D721Med (cell line): ENCODE measurements around the gene TINAG.
A peak's percentile ranks its signal among the peaks of the same experiment; 100 is the strongest.

Experiments used
- DNase-seq: peaks from one replicate; pipeline ENCODE4 v3.0.0; 2011; ENCODE audit warnings: low spot score; ENCODE audit not compliant: insufficient read length
- FAIRE-seq: peaks from 2 replicates; lab custom pipeline; 2011; peaks lifted over from hg19 to GRCh38; lab: Jason Lieb, UNC
- TF ChIP-seq, protein P1 (sequence below): IDR thresholded peaks from 2 replicates; pipeline ENCODE4 v1.5.1; 2012; ENCODE audit warnings: mild to moderate bottlenecking, control low read depth; ENCODE audit not compliant: insufficient read depth; ENCODE audit errors: missing control alignments

Gene TINAG

DNA sequence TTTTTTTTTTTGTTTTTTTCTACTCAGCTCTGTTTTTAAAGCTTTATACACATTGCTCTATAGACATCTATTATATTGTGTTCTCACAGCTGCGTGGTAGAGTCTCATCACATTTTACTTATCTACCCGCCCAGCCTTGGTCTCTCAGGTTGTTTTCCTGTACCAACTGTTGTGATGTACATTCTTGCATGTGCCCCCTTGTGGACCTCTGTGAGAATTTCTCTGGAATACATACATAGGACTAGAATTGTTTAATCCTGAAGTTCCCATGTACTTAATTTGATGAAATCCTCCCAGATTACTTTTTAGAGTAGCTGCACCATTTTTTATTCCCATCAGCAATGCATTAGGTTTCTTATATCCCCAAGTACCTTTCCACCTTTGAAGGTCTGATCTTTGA is 40.4 kb upstream of the TINAG start:
- TF ChIP-seq, protein P1, sequence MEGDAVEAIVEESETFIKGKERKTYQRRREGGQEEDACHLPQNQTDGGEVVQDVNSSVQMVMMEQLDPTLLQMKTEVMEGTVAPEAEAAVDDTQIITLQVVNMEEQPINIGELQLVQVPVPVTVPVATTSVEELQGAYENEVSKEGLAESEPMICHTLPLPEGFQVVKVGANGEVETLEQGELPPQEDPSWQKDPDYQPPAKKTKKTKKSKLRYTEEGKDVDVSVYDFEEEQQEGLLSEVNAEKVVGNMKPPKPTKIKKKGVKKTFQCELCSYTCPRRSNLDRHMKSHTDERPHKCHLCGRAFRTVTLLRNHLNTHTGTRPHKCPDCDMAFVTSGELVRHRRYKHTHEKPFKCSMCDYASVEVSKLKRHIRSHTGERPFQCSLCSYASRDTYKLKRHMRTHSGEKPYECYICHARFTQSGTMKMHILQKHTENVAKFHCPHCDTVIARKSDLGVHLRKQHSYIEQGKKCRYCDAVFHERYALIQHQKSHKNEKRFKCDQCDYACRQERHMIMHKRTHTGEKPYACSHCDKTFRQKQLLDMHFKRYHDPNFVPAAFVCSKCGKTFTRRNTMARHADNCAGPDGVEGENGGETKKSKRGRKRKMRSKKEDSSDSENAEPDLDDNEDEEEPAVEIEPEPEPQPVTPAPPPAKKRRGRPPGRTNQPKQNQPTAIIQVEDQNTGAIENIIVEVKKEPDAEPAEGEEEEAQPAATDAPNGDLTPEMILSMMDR = peak; percentile 55
- peak; percentile 29 for FAIRE-seq

DNA sequence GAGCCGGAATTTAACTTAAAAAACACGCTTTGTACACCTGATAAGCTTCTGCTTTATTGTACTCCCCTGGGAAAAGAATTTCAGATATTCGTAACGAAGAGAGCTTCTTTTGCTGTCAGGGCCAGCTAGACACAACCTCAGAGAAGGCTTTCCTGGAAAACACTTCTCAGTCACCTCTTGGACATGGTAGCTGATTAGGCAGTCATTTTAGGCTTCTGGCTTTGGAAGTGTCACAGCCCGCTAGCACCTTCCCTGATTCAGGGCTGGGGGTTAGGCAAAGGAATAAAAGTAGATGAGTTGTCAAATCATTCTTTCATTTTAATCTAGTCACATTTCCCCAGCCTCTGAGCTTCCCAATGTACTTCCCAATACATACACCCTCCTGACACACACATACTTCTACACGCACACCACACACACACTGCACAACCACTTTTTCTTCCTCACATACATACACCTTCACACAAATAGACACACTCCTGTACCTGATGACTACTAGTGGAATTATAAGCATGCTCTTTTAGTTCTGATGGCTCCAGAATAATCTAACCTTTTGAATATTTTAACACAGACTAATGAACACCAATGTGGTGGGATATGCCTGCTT is 34.9 kb upstream of the TINAG start:
- no peak for FAIRE-seq
- no peak for DNase-seq
- TF ChIP-seq, protein P1 = no peak

More for the DNA sequence above, 40.4 kb upstream of the TINAG start:
- DNase-seq = no peak

DNA sequence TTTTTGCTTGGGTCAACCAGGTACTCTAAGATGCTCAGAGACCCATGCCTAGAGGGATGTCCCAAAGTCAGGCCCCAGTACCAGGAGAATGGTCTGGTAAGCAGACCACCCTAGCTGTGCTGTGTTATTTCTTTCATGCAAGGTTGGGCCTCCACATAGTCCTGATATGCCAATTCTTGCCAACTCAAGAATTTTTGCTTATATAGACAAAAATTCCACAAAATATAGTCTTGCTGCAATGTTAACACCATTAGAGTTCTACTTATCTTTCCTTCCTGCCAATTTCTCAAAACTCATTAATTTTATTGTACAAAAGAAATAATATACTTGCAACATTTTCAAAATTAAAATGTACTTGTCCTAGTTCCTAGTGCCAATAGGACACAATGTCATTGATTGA is 33.9 kb upstream of the TINAG start:
- FAIRE-seq (no peak), DNase-seq (no peak)
- TF ChIP-seq, protein P1 = no peak

DNA sequence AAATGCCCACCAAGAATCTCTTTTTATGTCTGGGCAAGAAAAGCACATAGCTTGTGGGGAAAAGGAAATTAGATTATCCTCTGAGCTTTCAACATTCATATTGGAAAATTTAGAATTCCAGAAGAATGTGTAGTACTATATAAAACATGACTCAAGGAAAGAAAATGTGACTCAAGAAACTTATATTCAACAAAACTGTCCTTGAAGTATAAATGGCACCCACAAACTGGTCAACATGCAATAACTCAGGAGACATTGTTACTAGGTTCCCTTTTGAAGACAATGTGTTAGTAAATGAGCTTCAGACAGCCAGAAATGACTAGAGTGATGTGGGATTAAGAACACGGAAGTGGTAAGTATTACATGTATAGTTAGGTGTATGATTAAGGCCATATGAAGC is 26.1 kb upstream of the TINAG start:
- TF ChIP-seq, protein P1 = no peak
- DNase-seq (no peak), FAIRE-seq (no peak)

DNA sequence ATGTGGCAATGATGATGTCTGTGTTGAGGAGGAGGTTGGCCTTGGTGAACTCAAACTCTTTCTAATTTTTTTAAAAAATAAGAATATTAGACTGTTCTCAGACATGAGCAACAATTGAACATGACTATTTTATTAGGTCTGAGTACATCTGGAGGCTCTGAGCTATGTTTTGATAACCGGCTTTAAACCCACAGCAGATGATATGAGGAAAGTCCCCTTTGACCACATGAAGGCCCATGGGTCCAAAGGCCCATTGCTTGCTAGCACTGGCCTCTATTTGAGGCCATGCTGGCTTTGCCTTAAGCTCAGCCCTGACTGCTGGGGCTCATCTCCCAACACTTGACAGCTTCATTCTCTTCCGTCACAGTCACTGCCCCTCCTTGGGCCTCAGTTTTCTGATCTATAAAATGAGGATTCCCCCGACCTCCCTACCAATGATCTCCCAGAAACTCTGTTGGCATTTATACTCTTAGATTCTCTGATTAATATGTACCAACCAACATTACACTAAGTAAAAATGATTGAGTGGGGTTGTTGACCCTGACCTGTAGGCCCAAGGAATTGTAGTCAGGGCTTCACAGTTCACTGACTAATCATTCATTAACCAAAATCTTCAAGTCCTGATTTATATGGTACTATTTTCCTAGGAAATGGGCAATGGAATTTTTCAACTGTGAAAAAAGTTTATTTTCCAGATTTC is 23.9 kb upstream of the TINAG start:
- TF ChIP-seq, protein P1 = no peak
- DNase-seq = no peak
- no peak for FAIRE-seq

DNA sequence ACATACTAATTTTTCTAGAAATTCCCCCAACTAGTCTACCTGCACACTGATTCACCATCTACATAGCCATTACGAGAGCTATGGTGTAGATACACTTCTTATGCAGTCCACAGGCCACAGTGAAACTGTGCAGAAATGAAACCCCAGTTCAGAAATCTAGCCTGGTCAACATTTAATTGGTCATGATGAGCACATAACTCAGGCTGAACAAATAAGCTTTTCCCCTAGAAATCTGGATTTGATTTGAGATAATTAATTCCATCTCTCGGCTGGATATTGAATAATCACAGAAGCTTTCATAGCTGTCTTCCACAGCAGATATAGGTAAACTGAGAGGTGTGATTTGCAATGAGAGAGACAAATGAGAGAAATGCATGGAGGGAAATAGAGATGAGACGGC is 22.6 kb upstream of the TINAG start:
- FAIRE-seq (no peak), DNase-seq (no peak)
- TF ChIP-seq, protein P1 = no peak

DNA sequence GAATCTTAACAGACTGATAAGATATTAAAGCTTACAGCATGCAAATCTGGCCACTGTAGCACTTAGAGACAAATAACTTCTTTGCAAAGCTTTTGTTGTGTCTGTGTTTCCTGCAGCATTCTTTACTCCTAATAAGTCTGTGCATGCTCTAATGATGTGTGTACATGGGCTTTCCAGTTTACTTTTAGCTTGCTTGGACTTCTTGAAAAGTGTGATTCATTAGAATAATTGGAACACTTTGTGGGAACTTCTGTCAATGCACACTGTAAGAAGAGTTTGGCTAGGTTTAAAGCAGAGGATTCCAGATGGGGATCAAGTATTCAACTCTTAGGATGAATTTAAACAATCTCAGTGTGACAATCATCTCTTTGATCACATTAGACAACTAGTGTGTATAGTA is 22.1 kb upstream of the TINAG start:
- no peak for DNase-seq

More for the DNA sequence above, 22.1 kb upstream of the TINAG start:
- no peak for FAIRE-seq
- TF ChIP-seq, protein P1 = no peak
